GM18526 (cell line): Measurements from ENCODE around the gene IQSEC1.
A peak's percentile ranks its signal among the peaks of the same experiment; 100 is the strongest.

Experiments
- POLR2A ChIP-seq: IDR thresholded peaks from 3 replicates; pipeline ENCODE4 v1.6.1; 2011; ENCODE audit not compliant: insufficient read length; ENCODE audit errors: extremely low read depth

IQSEC1 gene

GRCh38 chr3:13052191-13052820 is 20.9 kb downstream of the IQSEC1 start:
- no peak for TF ChIP-seq POLR2A

- no peak for TF ChIP-seq POLR2A
Measured at GRCh38 chr3:13051581-13051980, 21.6 kb downstream of the IQSEC1 start.

GRCh38 chr3:13051066-13051465 is 22.2 kb downstream of the IQSEC1 start:
- no peak for TF ChIP-seq POLR2A

- TF ChIP-seq POLR2A: no peak
Measured at GRCh38 chr3:13050446-13050845, 22.8 kb downstream of the IQSEC1 start.

GRCh38 chr3:13049400-13049799 is 23.8 kb downstream of the IQSEC1 start:
- TF ChIP-seq POLR2A: no peak

- TF ChIP-seq POLR2A: no peak
Measured at GRCh38 chr3:13047296-13048165, 25.7 kb downstream of the IQSEC1 start.

GRCh38 chr3:13046569-13047274 is 26.5 kb downstream of the IQSEC1 start:
- TF ChIP-seq POLR2A: no peak

- peak; percentile 32 for TF ChIP-seq POLR2A
Measured at GRCh38 chr3:13045904-13046568, 27.2 kb downstream of the IQSEC1 start.

GRCh38 chr3:13045241-13045903 is 27.9 kb downstream of the IQSEC1 start:
- no peak for TF ChIP-seq POLR2A

GRCh38 chr3:13044496-13045240 is 28.6 kb downstream of the IQSEC1 start:
- no peak for TF ChIP-seq POLR2A

GRCh38 chr3:13043656-13044055 is 29.6 kb downstream of the IQSEC1 start:
- no peak for TF ChIP-seq POLR2A

- no peak for TF ChIP-seq POLR2A
Measured at GRCh38 chr3:13042715-13043271, 30.4 kb downstream of the IQSEC1 start.

GRCh38 chr3:13042127-13042701 is 31.0 kb downstream of the IQSEC1 start:
- no peak for TF ChIP-seq POLR2A
